Calu3 (cell line): Measurements from ENCODE around the gene CD52. TPM values are rescaled to one million over a fixed set of nuclear protein-coding genes. Genes with fewer than 3 reads are reported as not detected.

Source experiments
- BruUV-seq: library from RNA; stranded (reverse); fragments of 400-500 nt; replicated peaks from 2 replicates; lab custom pipeline; 2021; lab: Mats Ljungman, UMichigan
- CTCF ChIA-PET: fragments of 300-600 bp; sonication (Branson Sonifier 250); formaldehyde crosslinking; loops from one replicate; lab custom pipeline; 2022; ENCODE audit warnings: antibody characterized with exemption; lab: Charles Lee
- DNase-seq: peaks from one replicate; pipeline ENCODE4 v3.0.0; 2022
- H3K27ac Mint-ChIP-seq: one replicate; pipeline ENCODE4 v1.8.0; 2022; ENCODE audit warnings: mixed read lengths; ENCODE audit not compliant: unreplicated experiment
- H3K27me3 Mint-ChIP-seq: one replicate; pipeline ENCODE4 v1.8.0; 2022; ENCODE audit warnings: mixed read lengths; ENCODE audit not compliant: unreplicated experiment
- H3K36me3 Mint-ChIP-seq: one replicate; pipeline ENCODE4 v1.8.0; 2022; ENCODE audit warnings: mild to moderate bottlenecking, moderate library complexity, mixed read lengths; ENCODE audit not compliant: insufficient read depth, unreplicated experiment
- H3K4me1 Mint-ChIP-seq: one replicate; pipeline ENCODE4 v1.8.0; 2022; ENCODE audit warnings: mild to moderate bottlenecking, low read depth, mixed read lengths; ENCODE audit not compliant: unreplicated experiment
- H3K4me3 Mint-ChIP-seq: one replicate; pipeline ENCODE4 v1.8.0; 2022; ENCODE audit warnings: mild to moderate bottlenecking, low read depth, moderate library complexity, mixed read lengths; ENCODE audit not compliant: unreplicated experiment
- H3K9me3 Mint-ChIP-seq: one replicate; pipeline ENCODE4 v1.8.0; 2022; ENCODE audit warnings: low read depth, mixed read lengths; ENCODE audit not compliant: unreplicated experiment
- CTCF ChIP-seq: fragments of 200-600 bp; IDR thresholded peaks from one replicate; pipeline ENCODE4 v1.8.0; 2022; ENCODE audit warnings: antibody characterized with exemption; ENCODE audit not compliant: unreplicated experiment
- intact Hi-C: fragments of 100-400 bp; cut with micrococcal nuclease; formaldehyde crosslinking; loops from one replicate; pipeline ENCODE4 v1.10.0; 2022; ENCODE audit not compliant: unreplicated experiment
- total RNA-seq: library from RNA; stranded (reverse); gene quantifications from 2 replicates; pipeline ENCODE4 v1.2.3, GENCODE V29; 2022

CD52 gene
- total RNA-seq, 1 experiment from 2014 or later = not detected

- H3K4me3 Mint-ChIP-seq = no peak overlapping the region
- intact Hi-C loops = no loop called here
- CTCF ChIA-PET = interaction anchor here (0.6 kb wide), 1 partner anchor 68 kb away, joined by 3 read pairs; no protein-coding TSS in a partner anchor
- DNase-seq = no peak
- no peak for TF ChIP-seq CTCF
- H3K27ac Mint-ChIP-seq = no peak overlapping the region
- peaks cover 11% of the 10 kb centered on the region for H3K36me3 Mint-ChIP-seq
- H3K27me3 Mint-ChIP-seq = no peaks in the 10 kb centered on the region
- no peaks in the 10 kb centered on the region for H3K9me3 Mint-ChIP-seq
- no TSS peak for BruUV-seq
- peaks cover 9% of the 10 kb centered on the region for H3K4me1 Mint-ChIP-seq
Observed at GRCh38 chr1:26289158-26290059, 28.3 kb upstream of the CD52 start.

GRCh38 chr1:26290122-26290881 lies 27.5 kb upstream of the CD52 start:
- no peak overlapping the region for H3K27ac Mint-ChIP-seq
- no peak for TF ChIP-seq CTCF
- H3K4me1 Mint-ChIP-seq = peaks cover under 1% of the 10 kb centered on the region
- peaks cover 3% of the 10 kb centered on the region for H3K36me3 Mint-ChIP-seq
- CTCF ChIA-PET = no interaction called here
- no peak for DNase-seq
- H3K27me3 Mint-ChIP-seq = no peaks in the 10 kb centered on the region
- intact Hi-C loops = no loop called here
- H3K4me3 Mint-ChIP-seq = no peak overlapping the region
- BruUV-seq = no TSS peak
- H3K9me3 Mint-ChIP-seq = no peaks in the 10 kb centered on the region

GRCh38 chr1:26290882-26291261 lies 26.9 kb upstream of the CD52 start:
- intact Hi-C loops = no loop called here
- no peaks in the 10 kb centered on the region for H3K4me1 Mint-ChIP-seq
- H3K27me3 Mint-ChIP-seq = no peaks in the 10 kb centered on the region
- H3K4me3 Mint-ChIP-seq = no peak overlapping the region
- no peak for TF ChIP-seq CTCF
- BruUV-seq = no TSS peak
- H3K27ac Mint-ChIP-seq = no peak overlapping the region
- no peak for DNase-seq
- CTCF ChIA-PET = no interaction called here
- no peaks in the 10 kb centered on the region for H3K9me3 Mint-ChIP-seq
- H3K36me3 Mint-ChIP-seq = no peaks in the 10 kb centered on the region

GRCh38 chr1:26291433-26291832 lies 26.3 kb upstream of the CD52 start:
- DNase-seq = no peak
- TF ChIP-seq CTCF = no peak
- Mint-ChIP-seq H3K27ac (no peak overlapping the region), H3K36me3 (no peaks in the 10 kb centered on the region), H3K4me3 (no peak overlapping the region), H3K4me1 (no peaks in the 10 kb centered on the region), H3K9me3 (no peaks in the 10 kb centered on the region), H3K27me3 (no peaks in the 10 kb centered on the region)
- CTCF ChIA-PET = no interaction called here
- no TSS peak for BruUV-seq
- intact Hi-C loops = no loop called here
